HUES6 (cell line): ENCODE data around the gene NR2F6.
"Not testable (repeated sequence)": the region's sequence is repeated elsewhere in the genome, so short reads cannot be mapped to it uniquely, and the experiment has no call there.

Experiments
- H3K27ac ChIP-seq: 2 replicates; pipeline ENCODE4 v1.7.0; 2013; ENCODE audit warnings: low read depth, mild to moderate bottlenecking, low read length, inconsistent platforms
- H3K27me3 ChIP-seq: 2 replicates; pipeline ENCODE4 v1.6.1; 2013; ENCODE audit warnings: low read length; ENCODE audit not compliant: control insufficient read depth, insufficient read depth
- H3K36me3 ChIP-seq: 2 replicates; pipeline ENCODE4 v1.6.1; 2013; ENCODE audit warnings: low read length; ENCODE audit not compliant: control insufficient read depth, insufficient read depth
- H3K4me1 ChIP-seq: 2 replicates; pipeline ENCODE4 v1.6.1; 2013; ENCODE audit warnings: low read length; ENCODE audit not compliant: control insufficient read depth, insufficient read depth
- H3K4me3 ChIP-seq: 2 replicates; pipeline ENCODE4 v1.5.1; 2013; ENCODE audit warnings: low read depth, low read length
- H3K9ac ChIP-seq: one replicate; pipeline ENCODE4 v1.6.1; 2013; ENCODE audit warnings: mild to moderate bottlenecking, low read length
- H3K9me3 ChIP-seq: 2 replicates; pipeline ENCODE4 v1.6.1; 2013; ENCODE audit warnings: low read depth, low read length; ENCODE audit not compliant: control insufficient read depth, insufficient read depth

The NR2F6 gene

GRCh38 chr19:17281391-17282304 is 35.9 kb upstream of the NR2F6 start, which contains the start of gene ANKLE1:
Gene ANKLE1, plus strand, starts transcription at chr19:17281901. Its CDS starts 20 bp downstream, at chr19:17281921.
- peaks cover 36% of the 10 kb centered on the region for H3K36me3 ChIP-seq
- peaks cover 5% of the 10 kb centered on the region; the same call in 1 of the 2 replicates for H3K9me3 ChIP-seq
- peaks cover 12% of the 10 kb centered on the region; the same call in 1 of the 2 replicates for H3K27me3 ChIP-seq
- peak within 1 kb of the TSS; percentile 44 for H3K4me3 ChIP-seq
- H3K27ac ChIP-seq = no peak within 1 kb of the TSS
- H3K4me1 ChIP-seq = peaks cover 6% of the 10 kb centered on the region; the same call in 1 of the 2 replicates
- peak within 1 kb of the TSS; percentile 14 for H3K9ac ChIP-seq

GRCh38 chr19:17279436-17279835 is 33.7 kb upstream of the NR2F6 start:
- no peak overlapping the region for H3K9ac ChIP-seq
- H3K4me1 ChIP-seq = peaks cover 6% of the 10 kb centered on the region; the same call in 1 of the 2 replicates
- no peak overlapping the region for H3K27ac ChIP-seq
- H3K27me3 ChIP-seq = peaks cover 12% of the 10 kb centered on the region; the same call in 1 of the 2 replicates
- peaks cover 51% of the 10 kb centered on the region for H3K36me3 ChIP-seq
- H3K4me3 ChIP-seq = no peak overlapping the region
- H3K9me3 ChIP-seq = no peaks in the 10 kb centered on the region

GRCh38 chr19:17275441-17276175 is 29.9 kb upstream of the NR2F6 start:
- Histone ChIP-seq H3K27ac (no peak overlapping the region), H3K9me3 (no peaks in the 10 kb centered on the region), H3K4me3 (no peak overlapping the region), H3K36me3 (peaks cover 71% of the 10 kb centered on the region), H3K27me3 (no peaks in the 10 kb centered on the region), H3K9ac (no peak overlapping the region), H3K4me1 (no peaks in the 10 kb centered on the region)

DNA sequence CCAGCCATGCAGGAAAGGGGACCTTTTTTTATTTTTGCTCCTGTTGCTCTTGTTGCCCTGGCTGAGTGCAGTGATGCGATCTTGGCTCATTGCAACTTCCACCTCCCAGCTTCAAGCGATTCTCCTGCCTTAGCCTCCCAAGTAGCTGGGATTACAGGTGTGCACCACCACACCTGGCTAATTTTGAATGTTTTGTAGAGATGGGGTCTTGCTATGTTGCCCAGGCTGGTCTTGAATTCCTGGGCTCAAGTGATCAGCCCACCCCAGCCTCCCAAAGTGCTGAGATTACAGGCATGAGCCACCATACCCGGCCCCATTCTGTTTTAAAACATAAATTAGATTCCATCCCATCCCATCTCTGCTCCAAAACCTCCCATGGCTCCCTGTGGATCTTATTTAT is 29.2 kb upstream of the NR2F6 start:
- H3K9me3 ChIP-seq, H3K9ac ChIP-seq, H3K27me3 ChIP-seq, H3K27ac ChIP-seq, H3K4me3 ChIP-seq, H3K4me1 ChIP-seq: not testable (repeated sequence)
- H3K36me3 ChIP-seq = peaks cover 76% of the 10 kb centered on the region

DNA sequence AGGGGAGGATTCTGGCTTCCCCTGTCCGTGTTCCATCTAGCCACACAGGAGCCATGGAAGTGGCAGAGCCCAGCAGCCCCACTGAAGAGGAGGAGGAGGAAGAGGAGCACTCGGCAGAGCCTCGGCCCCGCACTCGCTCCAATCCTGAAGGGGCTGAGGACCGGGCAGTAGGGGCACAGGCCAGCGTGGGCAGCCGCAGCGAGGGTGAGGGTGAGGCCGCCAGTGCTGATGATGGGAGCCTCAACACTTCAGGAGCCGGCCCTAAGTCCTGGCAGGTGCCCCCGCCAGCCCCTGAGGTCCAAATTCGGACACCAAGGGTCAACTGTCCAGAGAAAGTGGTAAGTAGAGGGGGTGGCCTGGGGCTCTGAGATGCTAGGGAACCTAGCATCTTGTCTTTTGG is 23.0 kb upstream of the NR2F6 start:
- H3K4me3 ChIP-seq = no peak overlapping the region
- H3K27ac ChIP-seq = no peak overlapping the region
- peaks cover 33% of the 10 kb centered on the region for H3K36me3 ChIP-seq
- no peak overlapping the region for H3K9ac ChIP-seq
- H3K9me3 ChIP-seq = no peaks in the 10 kb centered on the region
- H3K27me3 ChIP-seq = no peaks in the 10 kb centered on the region
- H3K4me1 ChIP-seq = peaks cover 10% of the 10 kb centered on the region

DNA sequence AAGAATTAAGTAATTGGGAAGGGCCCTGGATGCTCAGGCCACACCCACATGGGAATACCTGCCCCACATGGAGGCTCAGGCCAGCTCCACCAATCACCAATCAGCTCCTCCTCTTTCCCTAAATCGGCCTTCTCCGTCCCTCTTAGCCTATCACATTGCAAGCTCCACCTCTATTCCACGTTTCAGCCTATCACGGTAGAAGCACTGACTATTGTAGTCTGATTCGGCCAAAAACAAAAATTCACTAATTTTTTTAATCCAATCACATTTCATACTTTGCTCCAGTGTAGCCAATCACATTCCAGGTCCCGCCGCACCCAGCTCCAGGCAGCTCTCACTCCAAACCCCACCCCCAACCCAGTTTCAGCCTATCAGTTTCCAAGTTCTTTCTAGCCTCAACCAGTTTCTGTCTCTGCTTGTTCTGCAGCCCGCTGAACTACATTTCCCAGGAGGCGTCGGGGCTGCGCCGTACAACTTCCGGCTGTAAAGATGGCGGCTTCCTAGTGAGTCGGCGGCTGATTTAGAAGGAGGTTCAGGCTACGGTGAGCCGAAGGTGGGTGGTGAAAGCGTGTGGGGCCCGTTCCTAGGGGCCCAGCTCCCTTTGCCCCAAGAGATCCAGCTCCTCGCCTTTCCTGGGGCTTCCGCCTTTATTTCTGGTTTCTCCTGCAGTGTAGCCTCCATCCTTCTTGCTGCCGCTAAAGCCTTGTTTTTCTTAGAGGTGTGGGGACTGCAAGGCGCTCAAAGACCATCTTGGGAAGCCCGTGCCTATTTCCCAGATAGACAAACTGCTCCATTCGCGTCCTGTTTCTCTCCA is 21.5 kb upstream of the NR2F6 start, which contains the start of gene BABAM1:
BABAM1 (plus strand) TSS at position 469 of the 814 bp plus-strand sequence. CDS start 1,364 bp downstream, outside the sequence.
- Histone ChIP-seq H3K27ac (peak within 1 kb of the TSS; percentile 61), H3K9me3 (no peaks in the 10 kb centered on the region), H3K36me3 (peaks cover 27% of the 10 kb centered on the region), H3K4me1 (peaks cover 10% of the 10 kb centered on the region), H3K4me3 (peak within 1 kb of the TSS; percentile 91), H3K9ac (peak within 1 kb of the TSS; percentile 95), H3K27me3 (no peaks in the 10 kb centered on the region)

DNA sequence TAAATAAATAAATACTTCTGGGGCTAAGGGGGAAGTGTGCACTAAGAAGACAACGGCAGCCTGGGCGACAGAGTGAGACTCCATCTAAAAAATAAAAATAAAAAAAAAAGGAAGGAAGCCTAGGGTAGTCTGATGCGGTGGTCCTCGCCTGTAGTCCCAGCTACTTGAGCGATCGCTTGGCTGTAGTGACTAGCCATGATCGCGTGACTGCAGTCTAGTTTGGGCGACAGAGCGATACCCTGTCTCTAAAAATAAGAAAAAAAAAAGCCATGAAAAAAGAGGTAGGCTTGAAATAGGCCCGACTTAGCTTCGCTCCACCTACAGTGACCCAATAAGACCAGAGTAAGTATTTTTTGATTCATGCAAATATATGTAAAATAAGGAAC is 20.9 kb upstream of the NR2F6 start:
- Histone ChIP-seq H3K36me3 (peaks cover 21% of the 10 kb centered on the region), H3K9ac (no peak overlapping the region), H3K27me3 (no peaks in the 10 kb centered on the region), H3K9me3 (no peaks in the 10 kb centered on the region), H3K4me3 (0 out of 2 replicates have a peak overlapping the region, but pooled peaks have one; percentile 14), H3K4me1 (peaks cover 10% of the 10 kb centered on the region), H3K27ac (no peak overlapping the region)

DNA sequence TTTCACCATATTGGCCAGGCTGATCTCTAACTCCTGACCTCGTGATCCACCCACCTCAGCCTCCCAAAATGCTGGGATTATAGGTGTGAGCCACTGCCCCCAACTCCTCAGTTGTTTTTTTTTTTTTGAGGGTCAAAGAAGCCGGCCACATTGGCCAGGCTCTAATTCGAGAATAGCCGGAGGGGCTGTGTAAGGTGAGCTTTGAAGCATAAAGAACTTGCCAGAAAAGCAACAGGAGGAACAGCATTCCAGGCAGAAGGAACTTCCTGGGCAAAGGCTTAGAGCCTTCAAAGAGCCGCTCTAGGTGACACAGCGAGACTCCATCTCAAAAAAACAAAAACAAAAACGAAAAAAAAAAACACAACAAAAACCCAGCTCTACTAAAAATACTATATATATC is 20.3 kb upstream of the NR2F6 start:
- no peaks in the 10 kb centered on the region for H3K27me3 ChIP-seq
- H3K36me3 ChIP-seq = peaks cover 15% of the 10 kb centered on the region
- H3K9me3 ChIP-seq = no peaks in the 10 kb centered on the region
- H3K9ac ChIP-seq = no peak overlapping the region
- no peak overlapping the region for H3K27ac ChIP-seq
- H3K4me1 ChIP-seq = peaks cover 10% of the 10 kb centered on the region
- no peak overlapping the region for H3K4me3 ChIP-seq

- H3K9ac ChIP-seq = peak within 1 kb of the TSS; percentile 38
- H3K27ac ChIP-seq = peak within 1 kb of the TSS; percentile 66
- H3K4me1 ChIP-seq = peaks cover 10% of the 10 kb centered on the region
- peaks cover 4% of the 10 kb centered on the region; the same call in 1 of the 2 replicates for H3K9me3 ChIP-seq
- peaks cover 9% of the 10 kb centered on the region for H3K36me3 ChIP-seq
- no peaks in the 10 kb centered on the region for H3K27me3 ChIP-seq
- peak within 1 kb of the TSS; percentile 5; the same call in 1 of the 2 replicates for H3K4me3 ChIP-seq
Measured at GRCh38 chr19:17264641-17264979, 18.9 kb upstream of the NR2F6 start, which contains the start of gene USHBP1. Gene USHBP1, minus strand, starts transcription at chr19:17264745. Its CDS starts 446 bp downstream, at chr19:17264299.
